MG63 (cell line): ENCODE results near the gene CUL5. TPM values are rescaled to one million over a fixed set of nuclear protein-coding genes. Genes with fewer than 3 reads are reported as not detected.
A peak's percentile ranks its signal among the peaks of the same experiment; 100 is the strongest.

Experiments
- DNase-seq: peaks from one replicate; pipeline ENCODE4 v3.0.0-alpha.2; 2020
- H3K27me3 ChIP-seq: fragments of 250-450 bp; sonication (Bioruptor Pico); 2 replicates; pipeline ENCODE4 v1.5.1; 2020; ENCODE audit warnings: mild to moderate bottlenecking, moderate library complexity
- H3K36me3 ChIP-seq: fragments of 250-450 bp; sonication (Bioruptor Pico); 2 replicates; pipeline ENCODE4 v1.5.1; 2020; ENCODE audit warnings: mild to moderate bottlenecking, moderate library complexity
- H3K4me3 ChIP-seq: fragments of 250-450 bp; sonication (Bioruptor Pico); 2 replicates; pipeline ENCODE4 v1.5.1; 2020; ENCODE audit warnings: mild to moderate bottlenecking, moderate library complexity
- H3K9me3 ChIP-seq: fragments of 250-450 bp; sonication (Bioruptor Pico); 2 replicates; pipeline ENCODE4 v1.5.1; 2020; ENCODE audit warnings: mild to moderate bottlenecking, moderate library complexity
- total RNA-seq: library from RNA; depleted of rRNA; stranded (reverse); fragments of >200 nt; shearing (Covaris generic); gene quantifications from 2 replicates; pipeline ENCODE4 v1.2.3, GENCODE V29; 2014; ENCODE audit warnings: low replicate concordance; rRNA removed

Gene CUL5
- 21.7 and 28.9 TPM in 2 replicates for total RNA-seq

GRCh38 chr11:108008656-108009496, at the start of gene CUL5:
TSS of gene CUL5 (plus strand) at chr11:108008898. CDS start at chr11:108009349, 451 bp downstream.
- Histone ChIP-seq H3K4me3 (peak within 1 kb of the TSS; percentile 86), H3K9me3 (no peaks in the 10 kb centered on the region), H3K27me3 (no peaks in the 10 kb centered on the region), H3K36me3 (peaks cover 17% of the 10 kb centered on the region)
- peak; percentile 91 for DNase-seq

DNA sequence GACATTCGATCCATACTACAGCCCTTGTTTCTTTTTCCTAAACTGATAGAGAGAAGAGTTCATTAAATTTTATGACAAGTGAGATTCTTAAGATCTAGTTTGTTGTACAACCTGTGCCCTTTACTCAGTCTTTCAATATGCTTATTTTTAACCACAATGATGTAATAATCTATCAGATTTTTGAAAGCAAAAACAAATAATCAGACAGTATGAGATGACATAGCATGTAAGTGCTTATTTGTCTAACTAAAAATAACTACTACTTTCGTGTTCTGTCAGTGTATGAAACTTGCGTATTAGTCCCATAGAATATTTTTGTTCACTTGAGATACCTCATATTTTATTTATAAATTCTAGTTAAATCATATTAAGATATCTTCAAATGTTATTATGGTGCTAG, 47.2 kb upstream of the CUL5 start:
- DNase-seq, result no peak
- H3K4me3 ChIP-seq, result no peak overlapping the region
- H3K27me3 ChIP-seq, result no peaks in the 10 kb centered on the region
- no peaks in the 10 kb centered on the region for H3K36me3 ChIP-seq
- no peaks in the 10 kb centered on the region for H3K9me3 ChIP-seq

DNA sequence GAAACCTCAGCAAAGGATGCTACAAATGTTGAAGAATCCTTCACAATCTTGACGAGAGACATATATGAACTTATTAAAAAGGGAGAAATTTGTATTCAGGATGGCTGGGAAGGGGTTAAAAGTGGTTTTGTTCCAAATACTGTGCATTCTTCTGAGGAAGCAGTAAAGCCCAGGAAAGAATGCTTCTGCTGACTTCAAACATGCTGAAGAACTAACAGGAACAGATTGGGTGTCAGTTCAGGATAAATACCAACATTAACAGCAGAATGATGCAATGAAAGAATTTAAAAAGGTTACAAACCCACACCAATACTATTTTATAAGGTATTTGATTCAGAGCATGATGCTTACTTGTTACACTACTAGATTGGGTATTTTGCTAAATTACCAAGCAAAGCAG, 46.5 kb upstream of the CUL5 start:
- no peak overlapping the region for H3K4me3 ChIP-seq
- H3K9me3 ChIP-seq, result no peaks in the 10 kb centered on the region
- H3K27me3 ChIP-seq, result no peaks in the 10 kb centered on the region
- no peak for DNase-seq
- H3K36me3 ChIP-seq, result no peaks in the 10 kb centered on the region

DNA sequence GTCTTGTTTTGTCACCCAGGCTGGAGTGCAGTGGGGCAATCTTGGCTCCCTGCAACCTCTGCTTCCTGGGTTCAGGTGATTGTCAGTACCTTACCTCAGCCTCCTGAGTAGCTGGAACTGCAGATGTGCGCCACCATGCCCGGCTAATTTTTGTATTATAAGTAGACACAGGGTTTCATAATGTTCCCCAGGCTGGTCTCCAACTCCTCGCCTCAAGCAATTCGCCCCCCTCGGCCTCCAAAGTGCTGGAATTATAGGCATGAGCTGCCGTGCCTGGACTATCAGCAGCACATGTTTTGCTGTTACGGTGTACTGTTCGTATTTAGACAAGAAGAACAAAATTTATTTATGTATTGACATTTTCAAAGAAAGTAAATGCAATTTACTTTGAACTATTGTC, 45.6 kb upstream of the CUL5 start:
- no peak for DNase-seq
- Histone ChIP-seq H3K4me3 (no peak overlapping the region), H3K9me3 (no peaks in the 10 kb centered on the region)

GRCh38 chr11:107969219-107969618, 39.5 kb upstream of the CUL5 start:
- no peak for DNase-seq

More for the DNA sequence above, 45.6 kb upstream of the CUL5 start:
- Histone ChIP-seq H3K36me3 (no peaks in the 10 kb centered on the region), H3K27me3 (no peaks in the 10 kb centered on the region)

DNA sequence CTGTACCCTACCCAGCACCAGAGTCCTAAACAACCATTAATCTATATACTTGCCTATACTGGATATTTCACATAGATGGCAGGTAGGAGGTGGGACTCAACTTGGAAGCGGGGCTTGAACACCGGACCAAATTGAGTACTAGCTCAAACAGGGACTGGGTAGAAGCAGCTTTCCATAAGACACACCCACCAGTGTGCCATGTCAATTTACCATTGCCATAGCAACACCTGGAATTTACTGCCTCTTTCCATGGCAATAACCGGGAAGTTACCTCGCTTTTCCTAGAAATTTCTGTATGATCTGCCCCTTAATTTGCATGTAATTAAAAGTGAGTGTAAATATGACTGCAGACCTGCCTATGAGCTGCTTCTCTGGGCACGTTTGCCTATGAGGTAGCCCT, 38.6 kb upstream of the CUL5 start:
- no peaks in the 10 kb centered on the region for H3K9me3 ChIP-seq
- no peak overlapping the region for H3K4me3 ChIP-seq
- no peaks in the 10 kb centered on the region for H3K36me3 ChIP-seq
- no peak for DNase-seq
- no peaks in the 10 kb centered on the region for H3K27me3 ChIP-seq

More at GRCh38 chr11:107969219-107969618, 39.5 kb upstream of the CUL5 start:
- H3K27me3 ChIP-seq, result no peaks in the 10 kb centered on the region
- no peaks in the 10 kb centered on the region for H3K9me3 ChIP-seq
- H3K4me3 ChIP-seq, result no peak overlapping the region
- H3K36me3 ChIP-seq, result no peaks in the 10 kb centered on the region

- Histone ChIP-seq H3K36me3 (no peaks in the 10 kb centered on the region), H3K4me3 (no peak overlapping the region)
Observed at GRCh38 chr11:107973641-107974040, 35.1 kb upstream of the CUL5 start.

DNA sequence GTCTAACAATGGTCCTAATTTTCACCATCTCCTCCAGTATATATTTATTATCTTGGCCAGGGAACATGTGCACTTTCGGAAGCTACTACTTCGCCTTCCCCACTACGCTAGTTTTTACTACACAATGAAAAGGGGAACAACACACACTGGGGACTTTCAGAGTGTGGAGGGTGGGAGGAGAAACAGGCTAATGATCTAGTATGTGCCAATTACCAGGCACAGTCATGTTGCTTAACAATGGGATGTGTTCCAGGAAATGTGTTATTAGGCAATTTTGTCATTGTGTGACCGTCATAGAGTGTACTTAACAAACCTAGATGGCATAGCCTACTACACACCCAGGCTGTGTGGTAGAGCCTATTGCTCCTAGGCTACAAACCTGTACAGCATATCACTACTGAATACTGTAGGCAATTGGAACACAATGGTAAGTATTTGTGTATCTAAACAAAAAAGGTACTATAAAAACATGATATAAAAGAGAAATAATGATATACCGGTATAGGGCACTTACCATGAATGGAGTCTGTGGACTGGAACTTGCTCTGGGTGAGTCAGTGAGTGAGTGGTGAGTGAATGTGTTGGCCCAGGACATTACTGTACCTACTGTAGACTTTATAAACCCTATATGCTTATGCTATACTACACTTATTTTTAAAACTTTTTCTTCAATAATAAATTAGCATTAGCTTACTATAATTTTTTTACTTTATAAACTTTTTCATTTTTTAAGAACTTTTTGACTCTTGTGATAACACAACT, 20.1 kb upstream of the CUL5 start:
- H3K4me3 ChIP-seq, result no peak overlapping the region
- no peaks in the 10 kb centered on the region for H3K27me3 ChIP-seq
- DNase-seq, result peak; percentile 20
- no peaks in the 10 kb centered on the region for H3K9me3 ChIP-seq
- H3K36me3 ChIP-seq, result no peaks in the 10 kb centered on the region

More at GRCh38 chr11:107973641-107974040, 35.1 kb upstream of the CUL5 start:
- Histone ChIP-seq H3K27me3 (no peaks in the 10 kb centered on the region), H3K9me3 (no peaks in the 10 kb centered on the region)
- DNase-seq, result peak; percentile 6

DNA sequence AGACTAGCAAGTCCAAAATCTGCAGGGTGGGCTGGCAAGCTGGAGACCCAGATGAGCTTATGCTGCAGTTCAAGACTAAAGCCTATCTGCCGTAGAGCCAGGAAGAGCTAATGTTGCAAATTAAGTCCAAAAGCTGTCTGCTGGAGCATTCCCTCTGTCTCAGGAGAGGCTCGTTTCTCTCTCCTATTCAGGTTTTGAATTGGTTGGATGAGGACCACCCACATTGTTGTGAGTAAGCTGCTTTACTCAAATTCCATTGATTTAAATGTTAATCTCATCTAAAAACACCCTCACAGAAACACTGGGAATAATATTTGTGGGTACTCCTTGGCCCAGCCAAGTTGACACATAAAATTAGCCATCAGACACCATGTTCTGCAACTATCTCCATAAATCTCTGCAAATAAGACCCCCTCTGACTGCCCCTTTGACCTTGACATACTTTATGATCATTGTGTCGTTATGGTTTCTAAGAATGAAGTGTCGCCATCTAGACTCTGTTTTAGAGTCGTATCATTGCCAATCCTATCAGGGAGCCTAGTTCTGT, 16.8 kb upstream of the CUL5 start:
- Histone ChIP-seq H3K4me3 (no peak overlapping the region), H3K9me3 (no peaks in the 10 kb centered on the region), H3K27me3 (no peaks in the 10 kb centered on the region), H3K36me3 (no peaks in the 10 kb centered on the region)
- no peak for DNase-seq

- H3K36me3 ChIP-seq, result no peaks in the 10 kb centered on the region
- no peaks in the 10 kb centered on the region for H3K27me3 ChIP-seq
- DNase-seq, result no peak
- H3K9me3 ChIP-seq, result no peaks in the 10 kb centered on the region
- no peak overlapping the region for H3K4me3 ChIP-seq
Observed at GRCh38 chr11:107996006-107996776, 12.5 kb upstream of the CUL5 start.

- no peak for DNase-seq
- Histone ChIP-seq H3K36me3 (no peaks in the 10 kb centered on the region), H3K4me3 (no peak overlapping the region), H3K9me3 (no peaks in the 10 kb centered on the region), H3K27me3 (no peaks in the 10 kb centered on the region)
Observed at GRCh38 chr11:107998761-107999160, 9.9 kb upstream of the CUL5 start.

DNA sequence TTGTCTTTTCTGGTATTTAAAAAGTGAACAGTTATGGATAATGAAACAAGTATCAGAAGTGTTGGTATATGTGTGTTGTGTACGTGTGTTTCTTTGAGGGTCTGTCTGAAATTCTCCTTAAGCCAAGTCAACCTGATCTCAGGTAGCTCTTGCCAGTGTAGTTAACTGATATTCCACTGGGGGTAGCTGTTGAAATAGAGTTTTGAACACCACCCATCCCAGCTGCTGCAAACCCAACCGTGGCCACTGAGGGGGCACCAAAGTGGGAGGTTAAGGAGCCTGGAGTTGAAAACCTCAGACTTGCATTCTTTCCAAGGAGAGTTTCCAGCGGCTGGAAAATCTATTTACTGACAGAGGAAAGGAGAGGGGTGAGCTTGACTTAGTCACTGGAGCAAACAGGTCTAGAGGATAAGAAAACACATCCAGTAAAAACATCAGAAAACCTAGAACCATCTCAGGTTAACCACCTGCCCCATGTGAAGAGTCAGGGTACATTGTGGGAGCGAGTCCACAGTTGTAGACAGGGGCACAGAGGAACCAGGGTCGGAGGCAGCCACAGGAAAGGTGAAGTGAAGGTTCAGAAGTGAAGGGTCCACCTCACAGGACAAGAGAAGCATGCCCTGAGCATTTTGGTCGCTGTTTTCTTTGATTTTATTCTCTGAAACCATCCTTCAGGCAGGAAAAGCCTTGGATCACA, 8.8 kb upstream of the CUL5 start:
- peak; percentile 36 for DNase-seq
- Histone ChIP-seq H3K9me3 (no peaks in the 10 kb centered on the region), H3K4me3 (no peak overlapping the region), H3K36me3 (no peaks in the 10 kb centered on the region), H3K27me3 (no peaks in the 10 kb centered on the region)

- no peaks in the 10 kb centered on the region for H3K9me3 ChIP-seq
- no peaks in the 10 kb centered on the region for H3K27me3 ChIP-seq
- no peak overlapping the region for H3K4me3 ChIP-seq
- DNase-seq, result no peak
- H3K36me3 ChIP-seq, result no peaks in the 10 kb centered on the region
Observed at GRCh38 chr11:108002476-108002875, 6.2 kb upstream of the CUL5 start.

- no peaks in the 10 kb centered on the region for H3K9me3 ChIP-seq
- H3K36me3 ChIP-seq, result no peaks in the 10 kb centered on the region
- no peak overlapping the region for H3K4me3 ChIP-seq
- H3K27me3 ChIP-seq, result no peaks in the 10 kb centered on the region
- no peak for DNase-seq
Observed at GRCh38 chr11:108003623-108004022, 5.1 kb upstream of the CUL5 start.

DNA sequence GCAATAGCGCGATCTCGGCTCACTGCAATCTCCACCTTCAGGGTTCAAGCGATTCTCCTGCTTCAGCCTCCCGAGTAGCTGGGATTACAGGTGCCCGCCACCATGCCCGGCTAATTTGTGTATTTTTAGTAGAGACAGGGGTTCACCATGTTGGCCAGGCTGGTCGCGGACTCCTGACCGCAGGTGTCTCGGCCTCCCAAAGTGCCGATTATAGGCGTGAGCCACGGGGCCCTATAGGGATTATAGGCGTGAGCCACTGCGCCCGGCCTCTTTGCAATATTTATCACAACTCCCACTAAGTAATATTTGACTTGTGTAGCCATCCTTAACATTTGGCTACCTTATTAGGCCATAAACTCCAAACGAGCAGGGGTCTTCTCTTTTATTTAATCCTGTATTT, 879 bp upstream of the CUL5 start:
- no peak for DNase-seq
- no peaks in the 10 kb centered on the region for H3K9me3 ChIP-seq
- peaks cover 16% of the 10 kb centered on the region for H3K36me3 ChIP-seq
- H3K4me3 ChIP-seq, result no peak overlapping the region
- no peaks in the 10 kb centered on the region for H3K27me3 ChIP-seq
